MM.1S (cell line): Measurements from ENCODE around the gene BCAS4.

Source experiments
- EZH2 ChIP-seq: fragments of 300-600 bp; sonication (generic); optimal IDR thresholded peaks from 2 replicates; pipeline ENCODE3; 2017; ENCODE audit warnings: low read depth, mild to moderate bottlenecking, antibody characterized with exemption, low read length, mixed read lengths
- EZH2phosphoT487 ChIP-seq: fragments of 300-600 bp; sonication (generic); IDR thresholded peaks from 2 replicates; pipeline ENCODE4 v1.6.1; 2018; ENCODE audit warnings: antibody characterized with exemption, low read length
- TF ChIP-seq, protein P1 (sequence below): fragments of 300-600 bp; sonication (generic); IDR thresholded peaks from 2 replicates; pipeline ENCODE4 v1.5.1; 2016; ENCODE audit warnings: antibody characterized with exemption, low read length, mixed read lengths

DNA sequence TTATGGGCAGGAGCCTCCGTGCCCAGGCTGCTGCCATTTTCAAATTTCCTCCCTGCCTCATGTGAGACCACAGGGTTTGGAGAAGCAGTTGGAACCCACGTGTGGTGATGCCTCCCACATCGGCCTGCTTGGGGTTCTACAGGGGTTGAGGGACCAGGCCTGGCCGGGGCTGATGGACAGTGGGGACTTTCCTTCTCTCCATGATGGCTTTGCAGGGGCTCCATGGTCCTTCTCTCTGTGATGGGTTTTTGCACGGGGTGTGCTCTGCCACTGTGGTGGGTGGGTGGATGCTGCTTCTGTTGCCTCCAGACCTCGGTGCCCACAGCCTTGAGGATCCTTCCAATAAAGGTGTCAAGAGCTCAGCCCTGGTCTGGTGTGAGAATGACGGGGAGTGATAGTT, 82.0 kb downstream of the BCAS4 start:
- TF ChIP-seq, protein P1, sequence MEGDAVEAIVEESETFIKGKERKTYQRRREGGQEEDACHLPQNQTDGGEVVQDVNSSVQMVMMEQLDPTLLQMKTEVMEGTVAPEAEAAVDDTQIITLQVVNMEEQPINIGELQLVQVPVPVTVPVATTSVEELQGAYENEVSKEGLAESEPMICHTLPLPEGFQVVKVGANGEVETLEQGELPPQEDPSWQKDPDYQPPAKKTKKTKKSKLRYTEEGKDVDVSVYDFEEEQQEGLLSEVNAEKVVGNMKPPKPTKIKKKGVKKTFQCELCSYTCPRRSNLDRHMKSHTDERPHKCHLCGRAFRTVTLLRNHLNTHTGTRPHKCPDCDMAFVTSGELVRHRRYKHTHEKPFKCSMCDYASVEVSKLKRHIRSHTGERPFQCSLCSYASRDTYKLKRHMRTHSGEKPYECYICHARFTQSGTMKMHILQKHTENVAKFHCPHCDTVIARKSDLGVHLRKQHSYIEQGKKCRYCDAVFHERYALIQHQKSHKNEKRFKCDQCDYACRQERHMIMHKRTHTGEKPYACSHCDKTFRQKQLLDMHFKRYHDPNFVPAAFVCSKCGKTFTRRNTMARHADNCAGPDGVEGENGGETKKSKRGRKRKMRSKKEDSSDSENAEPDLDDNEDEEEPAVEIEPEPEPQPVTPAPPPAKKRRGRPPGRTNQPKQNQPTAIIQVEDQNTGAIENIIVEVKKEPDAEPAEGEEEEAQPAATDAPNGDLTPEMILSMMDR, result no peak
- TF ChIP-seq EZH2phosphoT487 (no peak), EZH2 (no peak)
